ENCODE measurements around the gene OR10P1. TPM values are rescaled to one million over a fixed set of nuclear protein-coding genes. Genes with fewer than 3 reads are reported as not detected.

OR10P1 gene
- total RNA-seq, 1 experiment from 2014 or later: not detected

- DNase-seq (ENCODE audit: low spot score): no peak
Observed at GRCh38 chr12:55651299-55651683, 14.6 kb downstream of the OR10P1 start.

GRCh38 chr12:55652352-55652751 is 15.7 kb downstream of the OR10P1 start:
- no peak for DNase-seq (ENCODE audit: low spot score)

DNA sequence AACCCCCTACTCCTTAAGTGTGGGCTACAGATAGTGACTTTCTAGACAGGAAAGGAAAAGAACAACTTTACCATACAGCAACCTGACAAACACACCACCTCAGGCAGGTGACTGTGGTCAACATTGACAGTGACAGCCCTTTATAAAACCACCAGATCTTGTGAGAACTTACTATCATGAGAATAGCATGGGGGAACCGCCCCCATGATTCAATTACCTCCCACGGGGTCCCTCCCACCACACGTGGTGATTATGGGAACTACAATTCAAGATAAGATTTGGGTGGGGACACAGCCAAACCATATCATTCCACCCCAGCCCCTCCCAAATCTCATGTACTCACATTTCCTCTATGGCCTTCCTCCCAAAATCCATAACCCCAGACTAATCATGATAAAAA is 16.3 kb downstream of the OR10P1 start:
- DNase-seq (ENCODE audit: low spot score): no peak

GRCh38 chr12:55654511-55655214 is 18.0 kb downstream of the OR10P1 start:
- DNase-seq (ENCODE audit: low spot score): no peak

GRCh38 chr12:55657212-55657611 is 20.5 kb downstream of the OR10P1 start:
- no peak for DNase-seq (ENCODE audit: low spot score)

DNA sequence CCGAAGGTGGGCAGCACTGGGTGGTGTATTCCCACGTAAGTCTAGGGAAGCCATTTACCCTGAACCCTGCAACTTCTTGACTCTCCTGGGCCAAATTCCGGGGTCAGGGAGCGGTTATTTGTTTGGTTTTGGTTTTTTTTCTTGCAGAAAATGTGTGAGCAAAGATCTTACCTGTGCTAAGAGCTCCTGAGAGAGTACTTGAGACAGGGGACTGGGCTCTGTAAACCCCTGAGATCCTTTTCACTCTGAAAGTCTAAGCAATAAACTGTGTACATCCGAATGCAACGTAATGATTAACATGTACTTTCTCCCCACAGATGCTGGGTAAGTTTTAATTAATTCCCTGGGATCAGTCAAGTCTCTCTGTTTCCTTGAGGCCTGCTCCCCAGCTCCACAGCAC is 21.5 kb downstream of the OR10P1 start:
- no peak for DNase-seq (ENCODE audit: low spot score)

GRCh38 chr12:55658635-55659391 is 22.1 kb downstream of the OR10P1 start:
- no peak for DNase-seq (ENCODE audit: low spot score)

GRCh38 chr12:55659486-55660385 is 23.0 kb downstream of the OR10P1 start:
- DNase-seq (ENCODE audit: low spot score): no peak

DNA sequence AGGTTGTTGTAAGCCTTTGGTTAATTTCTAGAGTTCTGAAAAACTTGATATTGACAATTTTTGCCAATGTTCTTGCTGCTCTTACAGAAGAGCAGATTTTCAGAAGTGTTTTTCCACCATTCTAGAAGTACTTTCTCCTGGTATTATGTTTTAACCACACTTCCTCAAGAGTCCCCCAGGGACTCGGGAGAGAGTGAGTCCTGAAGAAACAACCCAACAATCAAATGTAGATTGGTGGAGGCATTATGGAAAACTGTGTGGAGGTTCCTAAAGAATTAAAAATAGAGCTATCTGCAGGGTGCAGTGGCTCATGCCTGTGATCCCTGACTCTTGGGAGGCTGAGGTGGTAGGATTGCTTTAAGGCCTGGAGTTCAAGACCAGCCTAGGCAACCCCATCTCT is 26.7 kb downstream of the OR10P1 start:
- no peak for DNase-seq (ENCODE audit: low spot score)

- no peak for DNase-seq (ENCODE audit: low spot score)
Observed at GRCh38 chr12:55664826-55665225, 28.1 kb downstream of the OR10P1 start.

DNA sequence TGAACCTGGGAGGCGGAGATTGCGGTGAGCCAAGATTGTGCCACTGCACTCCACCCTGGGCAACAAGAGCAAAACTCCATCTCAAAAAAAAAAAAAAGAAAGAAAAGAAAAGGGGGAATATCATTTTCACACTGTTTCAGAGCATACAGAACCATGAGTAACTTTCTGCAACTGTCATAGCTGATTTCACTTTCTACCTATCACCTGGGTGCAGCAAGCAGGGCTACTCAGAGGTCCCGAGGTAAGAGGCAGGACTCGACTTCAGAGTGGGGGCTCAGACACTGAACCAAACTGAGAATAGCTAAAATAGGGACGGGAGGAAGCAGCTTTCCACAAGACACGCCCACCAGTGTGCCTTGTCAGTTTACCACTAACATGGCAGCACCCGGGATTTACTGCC is 29.8 kb downstream of the OR10P1 start:
- no peak for DNase-seq (ENCODE audit: low spot score)

- DNase-seq (ENCODE audit: low spot score): no peak
Observed at GRCh38 chr12:55670276-55670675, 33.6 kb downstream of the OR10P1 start.

DNA sequence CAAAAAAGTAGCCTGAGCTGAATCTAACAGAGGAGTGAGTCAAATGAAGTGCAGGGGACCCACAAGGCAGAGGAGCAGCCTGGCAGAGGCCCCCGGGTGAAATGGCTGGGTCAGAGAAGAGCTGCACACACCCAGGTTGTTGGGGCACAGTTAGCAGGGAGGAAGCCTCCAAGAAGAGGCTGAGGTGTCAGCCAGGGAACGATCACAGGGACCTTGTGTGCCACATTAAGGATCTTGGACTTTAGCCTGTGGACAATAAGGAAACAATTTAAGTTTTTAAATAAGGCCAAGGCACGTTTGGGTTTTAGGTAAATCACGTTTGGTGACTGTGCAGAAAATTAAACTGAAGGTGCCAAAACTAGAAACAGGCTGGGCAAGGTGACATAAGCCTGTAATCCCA is 35.1 kb downstream of the OR10P1 start:
- DNase-seq (ENCODE audit: low spot score): no peak

- no peak for DNase-seq (ENCODE audit: low spot score)
Observed at GRCh38 chr12:55673638-55674037, 36.9 kb downstream of the OR10P1 start.

DNA sequence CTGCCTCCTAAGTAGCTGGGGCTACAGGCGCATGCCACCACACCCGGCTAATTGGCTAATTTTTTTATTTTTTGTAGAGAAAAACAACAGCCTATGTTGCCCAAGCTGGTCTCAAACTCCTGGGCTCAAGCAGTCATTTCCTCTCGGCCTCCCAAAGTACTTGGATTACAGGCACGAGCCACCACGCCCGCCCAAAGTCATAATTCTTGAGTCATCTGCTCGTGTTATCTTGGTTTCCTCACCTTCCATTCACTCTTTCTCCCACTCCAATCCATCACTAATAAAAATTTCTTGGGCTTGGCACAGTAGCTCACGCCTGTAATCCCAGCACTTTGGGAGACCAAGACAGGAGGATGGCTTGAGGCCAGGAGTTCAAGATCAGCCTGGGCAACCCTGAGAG is 39.0 kb downstream of the OR10P1 start:
- DNase-seq (ENCODE audit: low spot score): no peak

GRCh38 chr12:55676707-55677106 is 40.0 kb downstream of the OR10P1 start:
- no peak for DNase-seq (ENCODE audit: low spot score)

DNA sequence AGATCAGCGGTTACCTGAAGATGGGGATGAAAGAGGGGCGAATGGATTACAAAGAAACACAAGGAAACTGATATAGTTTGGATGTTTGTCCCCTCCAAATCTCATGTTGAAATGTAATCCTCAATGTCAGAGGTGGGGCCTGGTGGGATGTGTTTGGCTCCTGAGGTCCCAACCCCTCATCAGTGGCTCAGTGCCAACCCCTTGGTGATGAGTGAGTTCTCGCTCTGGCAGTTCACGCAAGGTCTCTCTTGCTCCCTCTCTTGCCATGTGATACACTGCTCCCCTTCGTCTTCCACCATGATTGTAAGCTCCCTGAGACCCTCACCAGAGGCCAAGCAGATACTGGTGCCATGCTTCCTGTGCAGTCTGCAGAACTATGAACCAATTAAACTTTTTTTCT is 43.0 kb downstream of the OR10P1 start:
- DNase-seq (ENCODE audit: low spot score): no peak

DNA sequence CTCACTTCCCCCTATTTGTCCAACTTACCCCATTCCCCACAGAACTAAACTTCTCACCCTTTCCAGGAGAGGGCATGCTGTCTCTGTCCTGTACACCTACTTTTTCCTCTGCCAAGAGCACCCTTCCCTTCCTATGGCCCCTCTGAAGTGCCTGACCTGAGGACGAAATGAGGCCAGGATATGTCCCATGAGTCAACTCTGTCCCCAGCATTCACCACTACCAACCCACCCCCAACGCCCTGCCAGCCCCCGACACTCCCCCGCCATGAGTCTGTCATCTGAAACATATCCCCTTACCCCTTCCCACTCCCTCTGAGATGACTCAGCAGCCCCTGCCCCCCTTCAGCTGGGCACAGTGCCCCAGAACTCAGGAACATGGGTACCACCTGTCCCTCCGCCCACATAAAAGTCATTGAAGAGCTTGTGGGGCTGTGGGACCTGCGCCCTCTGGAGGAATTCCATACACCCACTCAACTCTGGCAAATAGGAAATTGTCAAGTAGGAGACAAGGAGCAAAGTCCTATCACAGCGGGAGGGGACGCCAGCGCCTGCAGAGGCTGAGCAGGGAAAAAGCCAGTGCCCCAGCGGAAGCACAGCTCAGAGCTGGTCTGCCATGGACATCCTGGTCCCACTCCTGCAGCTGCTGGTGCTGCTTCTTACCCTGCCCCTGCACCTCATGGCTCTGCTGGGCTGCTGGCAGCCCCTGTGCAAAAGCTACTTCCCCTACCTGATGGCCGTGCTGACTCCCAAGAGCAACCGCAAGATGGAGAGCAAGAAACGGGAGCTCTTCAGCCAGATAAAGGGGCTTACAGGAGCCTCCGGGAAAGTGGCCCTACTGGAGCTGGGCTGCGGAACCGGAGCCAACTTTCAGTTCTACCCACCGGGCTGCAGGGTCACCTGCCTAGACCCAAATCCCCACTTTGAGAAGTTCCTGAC is 44.7 kb downstream of the OR10P1 start:
- peak; percentile 90 for DNase-seq (ENCODE audit: low spot score)

- no peak for DNase-seq (ENCODE audit: low spot score)
Observed at GRCh38 chr12:55682087-55682796, 45.5 kb downstream of the OR10P1 start.

- DNase-seq (ENCODE audit: low spot score): no peak
Observed at GRCh38 chr12:55683676-55684075, 47.0 kb downstream of the OR10P1 start.
